IPS DF 6.9 (cell line): Measurements from ENCODE around the gene TTC19.

Experiments
- DNase-seq: peaks from one replicate; pipeline ENCODE4 v3.0.0-alpha.2; 2013; ENCODE audit warnings: low read depth, low spot score
- H3K27ac ChIP-seq: one replicate; pipeline ENCODE4 v1.5.1; 2013; ENCODE audit warnings: low read length, control low read depth
- H3K27me3 ChIP-seq: 2 replicates; pipeline ENCODE4 v1.6.1; 2013; ENCODE audit warnings: mild to moderate bottlenecking, low read length; ENCODE audit not compliant: control insufficient read depth, insufficient read depth
- H3K36me3 ChIP-seq: 2 replicates; pipeline ENCODE4 v1.6.1; 2013; ENCODE audit warnings: low read length; ENCODE audit not compliant: control insufficient read depth, insufficient read depth
- H3K4me1 ChIP-seq: 2 replicates; pipeline ENCODE4 v1.6.1; 2013; ENCODE audit warnings: low read length; ENCODE audit not compliant: control insufficient read depth, insufficient read depth
- H3K4me3 ChIP-seq: 2 replicates; pipeline ENCODE4 v1.5.1; 2013; ENCODE audit warnings: mild to moderate bottlenecking, low read length
- H3K9me3 ChIP-seq: 2 replicates; pipeline ENCODE4 v1.6.1; 2013; ENCODE audit warnings: low read length, inconsistent platforms; ENCODE audit not compliant: control insufficient read depth, insufficient read depth
- WGBS: extraction: QIAGEN DNeasy Blood & Tissue Kit; methylation state at CpG from one replicate; pipeline ENCODE4 v1.1.7; 2013; ENCODE audit warnings: mixed read lengths, missing lambda C conversion rate; ENCODE audit not compliant: insufficient read length, insufficient coverage; 5-methylcytosine and 5-hydroxymethylcytosine counted together

The TTC19 gene

GRCh38 chr17:15963670-15964110, 35.9 kb upstream of the TTC19 start:
- H3K36me3 ChIP-seq, result no peaks in the 10 kb centered on the region
- no peak for DNase-seq
- H3K4me1 ChIP-seq, result peaks cover 9% of the 10 kb centered on the region
- no peak overlapping the region for H3K4me3 ChIP-seq
- H3K9me3 ChIP-seq, result no peaks in the 10 kb centered on the region
- H3K27ac ChIP-seq, result no peak overlapping the region
- no CpG with 5 or more reads among the region's 4 CpGs for WGBS
- H3K27me3 ChIP-seq, result no peaks in the 10 kb centered on the region

GRCh38 chr17:15965528-15965927, 34.1 kb upstream of the TTC19 start:
- peak overlapping the region; percentile 38 for H3K27ac ChIP-seq
- no peak overlapping the region for H3K4me3 ChIP-seq
- no peaks in the 10 kb centered on the region for H3K27me3 ChIP-seq
- peaks cover 10% of the 10 kb centered on the region for H3K4me1 ChIP-seq
- no CpG with 5 or more reads among the region's 6 CpGs for WGBS
- no peaks in the 10 kb centered on the region for H3K9me3 ChIP-seq
- DNase-seq, result no peak
- H3K36me3 ChIP-seq, result no peaks in the 10 kb centered on the region

- no CpG with 5 or more reads among the region's 13 CpGs for WGBS
- peak overlapping the region; percentile 83 for H3K27ac ChIP-seq
- peaks cover 15% of the 10 kb centered on the region for H3K4me1 ChIP-seq
- H3K27me3 ChIP-seq, result no peaks in the 10 kb centered on the region
- no peak overlapping the region for H3K4me3 ChIP-seq
- DNase-seq, result peak; percentile 67
- H3K9me3 ChIP-seq, result no peaks in the 10 kb centered on the region
- H3K36me3 ChIP-seq, result no peaks in the 10 kb centered on the region
Measured at GRCh38 chr17:15966183-15966878, 33.3 kb upstream of the TTC19 start.

GRCh38 chr17:15966879-15967248, 32.8 kb upstream of the TTC19 start:
- peak overlapping the region; percentile 83 for H3K27ac ChIP-seq
- H3K36me3 ChIP-seq, result no peaks in the 10 kb centered on the region
- no CpG with 5 or more reads among the region's 11 CpGs for WGBS
- H3K4me1 ChIP-seq, result peaks cover 15% of the 10 kb centered on the region
- no peak overlapping the region for H3K4me3 ChIP-seq
- H3K27me3 ChIP-seq, result no peaks in the 10 kb centered on the region
- no peaks in the 10 kb centered on the region for H3K9me3 ChIP-seq
- DNase-seq, result no peak

- Histone ChIP-seq H3K27ac (no peak overlapping the region), H3K27me3 (no peaks in the 10 kb centered on the region), H3K4me1 (peaks cover 15% of the 10 kb centered on the region), H3K36me3 (no peaks in the 10 kb centered on the region), H3K4me3 (no peak overlapping the region), H3K9me3 (no peaks in the 10 kb centered on the region)
- no peak for DNase-seq
- WGBS, result no CpG with 5 or more reads among the region's 11 CpGs
Measured at GRCh38 chr17:15967706-15968399, 31.8 kb upstream of the TTC19 start.

- Histone ChIP-seq H3K27me3 (no peaks in the 10 kb centered on the region), H3K9me3 (no peaks in the 10 kb centered on the region), H3K4me3 (no peak overlapping the region), H3K27ac (no peak overlapping the region), H3K4me1 (peaks cover 15% of the 10 kb centered on the region), H3K36me3 (no peaks in the 10 kb centered on the region)
- no peak for DNase-seq
- WGBS, result no CpG with 5 or more reads among the region's 8 CpGs
Measured at GRCh38 chr17:15969463-15969862, 30.2 kb upstream of the TTC19 start.

- DNase-seq, result no peak
- H3K9me3 ChIP-seq, result no peaks in the 10 kb centered on the region
- no peak overlapping the region for H3K27ac ChIP-seq
- WGBS, result no CpG with 5 or more reads among the region's 2 CpGs
- no peaks in the 10 kb centered on the region for H3K36me3 ChIP-seq
- no peaks in the 10 kb centered on the region for H3K27me3 ChIP-seq
- peaks cover 11% of the 10 kb centered on the region for H3K4me1 ChIP-seq
- no peak overlapping the region for H3K4me3 ChIP-seq
Measured at GRCh38 chr17:15970500-15970899, 29.1 kb upstream of the TTC19 start.

GRCh38 chr17:15971098-15971678, 28.4 kb upstream of the TTC19 start:
- no peak for DNase-seq
- Histone ChIP-seq H3K27me3 (no peaks in the 10 kb centered on the region), H3K27ac (no peak overlapping the region), H3K4me1 (peaks cover 8% of the 10 kb centered on the region), H3K4me3 (no peak overlapping the region), H3K9me3 (no peaks in the 10 kb centered on the region), H3K36me3 (no peaks in the 10 kb centered on the region)
- WGBS, result no CpG with 5 or more reads among the region's 5 CpGs

- Histone ChIP-seq H3K27me3 (no peaks in the 10 kb centered on the region), H3K9me3 (no peaks in the 10 kb centered on the region), H3K4me1 (peaks cover 6% of the 10 kb centered on the region), H3K27ac (no peak overlapping the region), H3K4me3 (no peak overlapping the region), H3K36me3 (peaks cover 2% of the 10 kb centered on the region; the same call in 1 of the 2 replicates)
- no CpG with 5 or more reads among the region's 5 CpGs for WGBS
- DNase-seq, result no peak
Measured at GRCh38 chr17:15971882-15972281, 27.7 kb upstream of the TTC19 start.

- H3K27me3 ChIP-seq, result no peaks in the 10 kb centered on the region
- WGBS, result no CpG with 5 or more reads among the region's 4 CpGs
- peaks cover 6% of the 10 kb centered on the region; the same call in 1 of the 2 replicates for H3K36me3 ChIP-seq
- DNase-seq, result no peak
- no peak overlapping the region for H3K4me3 ChIP-seq
- H3K27ac ChIP-seq, result no peak overlapping the region
- peaks cover 6% of the 10 kb centered on the region for H3K4me1 ChIP-seq
- H3K9me3 ChIP-seq, result no peaks in the 10 kb centered on the region
Measured at GRCh38 chr17:15972497-15972951, 27.1 kb upstream of the TTC19 start.
